Sciatic nerve (tissue), 2 donors: ENCODE data around the gene CPAMD8. TPM values are rescaled to one million over a fixed set of nuclear protein-coding genes. Genes with fewer than 3 reads are reported as not detected.
"Not testable (repeated sequence)": the region's sequence is repeated elsewhere in the genome, so short reads cannot be mapped to it uniquely, and the experiment has no call there.

Source experiments
- ATAC-seq: fragments of 200-7000 bp; cut with Tn5 transposase; one replicate; pipeline ENCODE4 v1.9.1; 2020; ENCODE audit warnings: mild to moderate bottlenecking, moderate library complexity
- DNase-seq: peaks from one replicate; pipeline ENCODE4 v3.0.0-alpha.2; 2020; ENCODE audit warnings: low spot score
- intact Hi-C: fragments of 100-400 bp; cut with DNase I; formaldehyde crosslinking; loops from one replicate; pipeline ENCODE4 v1.14.2; 2022
- total RNA-seq: library from RNA; stranded (reverse); fragmentation: NEBNext Ultra II Directional; extraction: Animal tissue kit (Norgen Biotek cat#: 25700); gene quantifications from one replicate; pipeline ENCODE4 v1.2.1, GENCODE V29; 2021
- donor health status: DM: no; HTN: no; CAD: no.
- donor health status: DM: no; HTN: no; CAD: no.

CPAMD8 gene
- total RNA-seq, 1 donor from 2014 or later, result 9.6 TPM

DNA sequence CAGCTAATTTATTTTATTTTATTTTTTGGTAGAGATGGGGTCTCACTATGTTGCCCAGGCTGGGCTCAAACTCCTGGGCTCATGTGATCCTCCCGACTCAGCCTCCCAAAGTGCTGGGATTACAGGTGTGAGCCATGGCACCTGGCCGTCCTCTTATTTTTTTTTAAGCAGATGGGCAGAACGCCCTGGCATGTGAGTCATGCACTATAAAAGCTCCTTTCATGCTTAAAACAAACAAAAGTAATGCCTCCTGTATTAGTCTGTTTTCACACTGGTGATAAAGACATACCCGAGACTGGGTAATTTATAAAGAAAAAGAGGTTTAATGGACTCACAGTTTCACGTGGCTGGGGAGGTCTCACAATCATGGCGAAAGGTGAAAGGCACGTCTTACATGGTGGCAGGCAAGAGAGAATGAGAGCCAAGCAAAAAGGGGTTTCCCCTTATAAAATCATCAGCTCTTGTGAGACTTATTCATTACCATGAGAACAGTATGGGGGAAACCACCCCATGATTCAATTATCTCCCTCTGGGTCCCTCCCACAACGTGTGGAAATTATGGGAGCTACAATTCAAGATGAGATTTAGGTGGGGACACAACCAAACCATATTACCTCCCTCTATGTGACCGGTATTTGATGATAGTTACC is 12.3 kb downstream of the CPAMD8 start:
- ATAC-seq, intact Hi-C loops, DNase-seq: not testable (repeated sequence)

DNA sequence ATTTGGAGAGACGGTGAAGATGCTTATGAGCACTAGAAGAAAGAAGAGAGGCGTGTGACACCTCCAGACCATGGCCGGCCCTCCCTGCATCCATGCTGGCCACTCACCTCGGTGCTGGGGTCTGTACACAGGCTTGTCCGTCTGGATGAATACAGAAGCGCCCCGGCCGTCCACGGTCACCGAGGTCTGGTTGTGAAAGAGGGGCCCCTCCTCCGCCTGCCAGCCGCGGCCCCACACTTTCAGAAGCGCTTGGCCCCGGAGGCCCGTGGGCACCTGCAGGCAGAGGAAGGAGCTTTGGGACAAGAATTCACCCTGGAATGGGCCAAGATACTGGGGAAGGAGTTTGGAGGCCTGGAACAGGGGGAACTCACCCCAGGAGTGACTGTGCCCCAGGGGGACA is 15.1 kb downstream of the CPAMD8 start:
- DNase-seq, result no peak
- intact Hi-C loops, result no loop called here
- ATAC-seq, result no peak

DNA sequence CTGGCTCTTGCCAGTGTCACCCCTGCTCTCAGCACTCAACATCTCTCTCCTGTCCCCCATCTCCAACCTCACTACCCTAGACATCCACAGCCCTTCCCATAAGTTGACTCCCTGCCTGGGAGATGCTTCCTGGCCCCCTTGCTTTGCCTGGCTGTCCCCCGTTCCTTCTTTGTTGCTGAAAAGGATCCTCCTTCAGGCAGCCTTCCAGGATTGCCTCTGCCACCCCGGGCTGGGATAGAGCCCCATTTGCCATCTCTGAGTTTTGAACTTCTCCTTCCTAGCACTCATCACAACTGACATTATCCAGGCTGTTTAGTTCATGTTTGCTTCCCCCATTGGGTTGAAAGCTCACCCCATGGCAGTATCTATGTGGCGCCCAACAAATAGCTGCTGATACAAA is 20.0 kb downstream of the CPAMD8 start:
- intact Hi-C loops, result no loop called here
- ATAC-seq, result no peak
- DNase-seq, result no peak

DNA sequence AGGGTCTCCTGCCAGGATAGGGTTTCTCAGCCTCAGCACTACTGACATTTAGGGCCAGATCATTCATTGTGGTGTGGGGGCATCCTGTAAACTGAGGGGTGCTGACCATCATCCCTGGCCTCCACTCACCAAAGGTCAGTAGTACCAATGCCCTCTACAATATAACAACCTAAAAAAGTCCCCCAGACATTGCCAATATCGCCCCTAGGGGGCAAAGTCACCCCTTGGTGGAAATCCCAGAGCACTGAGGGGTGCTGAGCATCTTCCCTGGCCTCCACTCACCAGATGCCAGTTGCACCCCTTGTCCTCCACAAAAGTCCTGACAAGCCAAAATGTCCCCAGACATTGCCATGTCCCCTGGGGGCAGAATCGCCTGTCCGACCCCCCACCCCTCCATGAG is 21.6 kb downstream of the CPAMD8 start:
- no peak for DNase-seq
- no peak for ATAC-seq

DNA sequence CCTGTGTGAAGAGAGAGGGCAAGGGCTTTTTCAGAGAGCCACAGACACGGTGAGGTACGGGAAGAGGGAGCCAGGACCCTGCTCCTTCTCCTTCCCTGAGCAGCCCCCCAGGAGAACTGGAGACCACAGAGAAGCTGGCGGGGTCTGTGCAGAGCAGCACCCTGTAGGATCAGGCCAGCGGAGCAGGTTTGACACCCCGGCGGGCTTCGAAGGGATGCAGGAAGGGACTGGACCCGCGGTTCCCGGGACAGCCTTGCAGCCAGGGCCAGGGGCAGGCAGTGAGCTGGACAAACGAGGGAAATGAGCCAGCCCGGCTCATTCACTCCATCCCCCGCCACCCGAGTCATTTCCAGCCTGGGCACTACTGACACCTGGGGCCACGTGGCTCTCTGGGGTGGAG is 22.2 kb downstream of the CPAMD8 start:
- DNase-seq (no peak), ATAC-seq (no peak)
- intact Hi-C loops, result no loop called here

More for the DNA sequence above, 21.6 kb downstream of the CPAMD8 start:
- intact Hi-C loops, result no loop called here

DNA sequence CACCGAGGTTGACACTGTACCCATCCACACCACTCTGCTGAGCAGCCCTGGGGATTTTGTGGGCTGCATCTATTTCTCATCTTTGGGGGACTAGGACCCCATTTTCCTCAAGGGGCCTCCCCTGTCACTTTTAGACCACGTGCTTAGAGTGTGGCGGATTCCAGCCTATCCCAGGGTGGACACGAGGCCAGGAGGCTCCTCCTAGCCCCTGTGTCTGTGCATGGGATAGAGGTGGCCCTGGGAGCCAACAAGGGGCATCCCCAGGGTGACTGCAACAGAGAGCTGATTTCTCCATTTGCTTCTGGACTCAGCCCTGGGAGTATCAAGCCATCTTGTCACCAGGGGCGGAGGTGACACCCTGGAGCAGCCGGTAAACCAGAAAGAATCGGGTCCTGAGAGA is 24.2 kb downstream of the CPAMD8 start:
- DNase-seq (no peak), ATAC-seq (no peak)
- intact Hi-C loops, result no loop called here

DNA sequence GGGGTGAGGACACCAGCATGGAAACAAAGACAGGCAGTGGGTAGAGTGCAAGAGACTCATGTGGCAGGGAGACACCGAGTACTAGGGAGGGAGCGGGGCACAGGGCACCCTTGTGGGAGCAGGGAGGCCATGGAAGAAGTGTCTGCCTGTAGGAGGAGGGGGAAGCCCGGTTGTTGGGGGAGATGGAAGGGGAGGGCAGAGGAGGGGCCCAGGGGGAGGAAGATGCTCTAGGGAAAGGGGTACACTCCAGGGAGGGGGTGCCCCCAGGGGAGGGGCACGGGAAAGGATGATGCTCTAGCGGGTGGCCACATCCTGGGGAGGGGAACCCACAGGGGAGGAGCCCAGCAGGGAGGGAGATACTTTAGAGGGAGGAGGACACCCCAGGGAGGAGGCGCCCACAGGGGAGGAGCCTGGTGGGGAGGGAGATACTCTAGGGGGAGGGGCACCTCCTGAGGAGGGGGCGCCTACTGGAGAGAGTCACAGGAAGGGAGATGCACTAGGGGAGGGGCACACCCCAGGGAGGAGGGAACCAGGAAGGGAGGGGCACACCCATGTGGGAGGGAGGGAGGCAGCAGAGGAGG is 24.9 kb downstream of the CPAMD8 start:
- ATAC-seq (peak; percentile 13), DNase-seq (no peak)
- intact Hi-C loops, result no loop called here

DNA sequence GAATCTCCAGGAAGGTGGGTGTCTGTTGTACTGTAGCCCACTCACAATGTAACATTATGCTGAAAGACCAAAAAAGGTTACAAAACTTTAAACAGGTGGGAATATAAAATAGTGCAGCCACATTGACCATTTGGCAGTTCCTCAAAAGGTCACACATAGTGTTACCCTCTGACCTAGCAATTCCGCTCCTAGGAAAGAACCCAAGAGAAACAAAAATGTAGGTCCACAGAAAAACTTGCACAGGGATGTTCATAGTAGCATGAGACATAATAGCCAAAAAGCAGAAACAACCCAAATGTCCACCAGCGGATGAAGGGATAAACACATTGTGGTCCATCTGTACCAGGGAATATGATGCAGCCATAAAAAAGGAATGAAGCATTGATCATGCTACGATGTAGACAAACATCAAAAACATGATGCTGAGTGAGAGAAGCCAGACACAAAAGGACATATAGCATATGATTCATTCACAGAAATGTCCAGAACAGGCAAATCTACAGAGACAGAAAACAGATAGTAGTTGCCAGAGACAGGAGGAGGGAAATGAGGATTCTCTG is 27.9 kb downstream of the CPAMD8 start:
- no peak for ATAC-seq
- intact Hi-C loops, result no loop called here
- no peak for DNase-seq

DNA sequence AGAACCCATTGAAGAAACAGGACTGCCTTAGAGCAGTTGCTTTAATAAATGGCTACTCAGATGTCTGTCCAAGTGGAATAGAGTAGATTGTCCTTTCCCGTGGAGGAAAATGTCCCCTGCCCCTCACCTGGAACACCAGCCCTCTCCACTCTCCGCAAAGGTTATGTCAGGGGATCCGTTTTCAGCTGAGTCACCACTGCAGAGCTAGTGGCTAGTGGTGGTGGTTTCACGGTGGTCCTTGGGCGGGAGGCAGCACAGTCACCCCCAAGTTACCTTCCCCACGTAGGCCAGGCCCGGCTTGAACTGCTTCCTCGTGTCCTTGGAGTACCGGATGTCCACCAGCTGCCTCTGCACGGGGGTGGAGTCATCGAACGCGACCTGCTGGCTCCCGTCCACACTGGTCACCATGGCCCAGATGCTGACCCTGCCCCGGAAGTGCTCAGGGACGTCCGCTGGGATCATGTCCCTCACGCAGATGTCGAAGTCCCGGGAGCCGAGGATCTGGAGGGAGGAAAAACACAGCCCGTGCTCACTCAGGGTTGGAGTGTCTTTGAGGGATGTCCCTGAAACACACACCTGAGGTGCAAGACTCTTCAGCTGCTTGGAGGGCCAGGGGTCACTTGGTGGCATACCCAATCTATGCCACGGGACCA is 29.6 kb downstream of the CPAMD8 start:
- ATAC-seq, DNase-seq, intact Hi-C loops: not testable (repeated sequence)

DNA sequence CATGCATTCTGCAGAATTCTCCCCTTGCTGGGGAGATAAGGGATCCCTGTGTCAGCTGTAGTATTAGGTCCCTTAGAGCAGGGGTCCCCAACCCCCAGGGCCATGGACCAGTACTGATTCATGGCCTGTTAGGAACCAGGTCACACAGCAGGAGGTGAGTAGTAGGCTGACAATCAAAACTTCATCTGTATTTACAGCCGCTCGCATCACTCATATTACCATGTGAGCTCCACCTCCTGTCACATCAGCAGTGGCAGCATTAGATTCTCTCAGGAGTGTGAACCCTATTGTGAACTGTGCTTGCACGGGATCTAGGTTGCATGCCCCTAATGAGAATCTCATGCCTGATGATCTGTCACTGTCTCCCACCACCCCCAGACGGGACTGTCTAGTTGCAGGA is 37.9 kb downstream of the CPAMD8 start:
- intact Hi-C loops, result no loop called here
- ATAC-seq (no peak), DNase-seq (no peak)

DNA sequence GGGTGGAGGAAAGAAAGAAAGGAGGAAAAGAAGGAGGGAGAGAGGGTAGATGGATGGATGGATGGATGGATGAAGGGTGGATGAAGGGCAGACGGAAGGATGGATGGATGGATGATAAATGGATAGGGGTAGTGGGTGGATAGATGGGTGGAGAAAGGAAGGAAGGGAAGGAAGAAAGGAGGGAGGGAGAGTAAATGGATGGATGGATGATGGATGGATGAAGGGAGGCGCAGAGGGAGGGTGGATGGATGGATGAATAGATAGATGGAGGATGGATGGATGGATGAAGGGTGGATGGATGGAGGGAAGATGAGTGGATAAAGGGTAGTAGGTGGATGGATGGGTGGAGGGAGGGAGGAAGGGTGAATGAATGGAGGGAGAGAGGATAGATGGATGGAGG is 41.2 kb downstream of the CPAMD8 start:
- DNase-seq (no peak), ATAC-seq (no peak)
- intact Hi-C loops, result no loop called here

DNA sequence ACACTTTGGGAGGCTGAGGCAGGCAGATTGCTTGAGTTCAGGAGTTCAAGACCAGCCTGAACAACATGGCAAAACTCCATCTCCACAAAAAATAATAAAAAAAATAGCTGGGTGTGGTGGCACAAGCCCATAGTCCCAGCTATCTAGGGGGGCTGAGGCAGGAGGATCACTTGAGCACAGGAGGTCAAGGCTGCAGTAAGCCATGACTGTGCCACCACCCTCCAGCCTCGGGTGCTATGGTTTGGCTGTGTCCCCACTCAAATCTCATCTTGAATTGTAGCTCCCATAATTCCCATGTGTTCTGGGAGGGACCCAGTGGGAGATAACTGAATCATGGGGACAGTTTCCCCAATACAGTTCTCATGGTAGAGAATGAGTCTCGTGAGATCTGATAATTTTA is 44.0 kb downstream of the CPAMD8 start:
- ATAC-seq, intact Hi-C loops, DNase-seq: not testable (repeated sequence)

DNA sequence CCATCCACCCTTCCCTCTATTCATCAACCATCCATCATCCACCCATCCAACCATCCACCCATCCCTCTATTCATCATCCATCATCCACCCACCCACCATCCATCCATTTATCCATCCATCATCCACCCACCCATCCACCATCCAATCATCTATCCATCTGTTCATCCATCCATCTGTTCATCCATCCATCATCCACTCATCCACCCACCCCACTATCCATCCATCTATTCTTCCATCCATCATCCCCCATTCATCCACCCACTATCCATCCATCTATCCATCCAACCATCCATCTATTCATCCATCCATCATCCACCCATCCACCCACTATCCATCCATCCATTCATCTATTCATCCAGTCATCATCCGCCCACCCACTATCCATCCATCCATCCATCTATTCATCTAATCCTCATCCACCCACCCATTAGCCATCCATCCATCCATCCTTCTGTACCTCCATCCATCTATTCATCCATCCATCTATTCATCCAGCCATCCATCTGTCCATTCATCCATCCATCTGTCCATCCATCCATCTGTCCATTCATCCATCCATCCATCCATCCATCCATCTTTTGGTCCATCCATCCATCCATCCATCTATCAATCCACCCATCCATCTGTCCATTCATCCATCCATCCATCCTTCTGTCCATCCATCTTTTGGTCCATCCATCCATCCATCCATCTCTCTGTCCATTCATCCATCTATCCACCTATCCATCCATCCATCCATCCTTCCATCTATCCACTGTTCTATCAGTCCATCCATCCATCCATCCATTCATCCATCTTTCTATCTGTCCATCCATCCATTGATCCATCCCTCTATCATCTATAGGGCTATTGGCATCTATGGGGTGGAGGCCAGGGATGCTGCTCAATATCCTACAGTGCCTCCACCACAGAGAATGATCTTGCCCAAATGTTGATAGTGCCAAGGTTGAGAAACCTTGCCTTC is 47.5 kb downstream of the CPAMD8 start:
- DNase-seq, result no peak
- ATAC-seq, result no peak
- intact Hi-C loops, result no loop called here

DNA sequence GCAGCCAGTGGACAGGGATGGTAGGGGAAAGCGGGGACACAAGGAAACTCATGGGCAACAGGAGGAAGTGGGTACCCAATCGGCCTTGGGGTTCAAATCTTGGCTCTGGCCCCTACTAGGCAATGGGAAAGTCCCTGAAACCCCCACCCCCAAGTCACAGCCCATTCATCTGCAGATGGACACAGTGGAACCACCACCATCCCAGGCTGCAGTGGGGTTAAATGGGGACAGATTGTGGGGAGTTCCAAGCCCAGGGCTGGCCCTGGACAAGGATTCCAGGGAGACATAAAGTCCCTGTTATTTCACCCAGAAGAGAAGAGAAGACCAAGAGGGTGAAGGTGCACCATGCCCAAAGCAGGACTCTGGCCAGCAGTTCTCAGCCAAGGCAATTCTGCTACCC is 48.5 kb downstream of the CPAMD8 start:
- intact Hi-C loops, result no loop called here
- no peak for DNase-seq
- ATAC-seq, result no peak

DNA sequence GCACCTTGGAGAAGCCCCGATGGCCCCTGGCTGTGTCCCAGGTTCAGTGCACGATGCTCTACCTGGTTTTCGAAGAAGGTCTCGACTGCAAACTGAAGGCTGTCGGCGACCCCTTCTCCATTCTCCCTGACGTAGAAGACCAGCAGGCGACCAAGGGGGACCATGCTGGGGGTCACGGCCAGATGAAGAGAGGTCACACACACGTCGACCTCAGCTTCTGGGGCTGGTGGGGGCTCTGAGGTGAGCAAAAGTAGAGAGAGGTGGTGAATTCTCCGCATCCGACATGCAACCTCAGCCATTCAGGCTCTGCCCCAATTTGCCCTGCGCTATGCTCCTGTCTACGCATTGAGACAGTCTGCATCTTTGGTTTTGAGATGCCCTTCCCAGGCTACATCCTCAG is 49.3 kb downstream of the CPAMD8 start:
- intact Hi-C loops, result no loop called here
- DNase-seq (no peak), ATAC-seq (no peak)

DNA sequence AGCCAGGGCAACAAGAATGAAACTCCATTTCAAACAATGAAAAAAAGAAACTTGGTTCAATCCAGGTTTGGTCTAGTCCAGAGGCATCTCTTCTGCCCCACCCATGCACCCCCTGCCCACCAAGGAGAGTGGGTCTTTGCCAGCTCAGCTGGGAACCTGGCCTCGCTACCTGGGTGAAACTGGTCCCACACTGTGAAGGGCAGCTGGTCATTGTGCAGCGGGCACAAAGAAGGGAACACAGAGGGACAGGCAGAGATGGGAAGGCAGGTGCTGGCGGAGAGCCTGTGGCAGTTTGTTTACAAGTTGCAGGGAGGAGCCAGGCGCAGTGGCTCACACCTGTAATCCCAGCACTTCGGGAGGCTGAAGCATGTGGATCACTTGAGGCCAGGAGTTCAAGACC is 50.2 kb downstream of the CPAMD8 start:
- DNase-seq (no peak), ATAC-seq (no peak)
- intact Hi-C loops, result no loop called here

DNA sequence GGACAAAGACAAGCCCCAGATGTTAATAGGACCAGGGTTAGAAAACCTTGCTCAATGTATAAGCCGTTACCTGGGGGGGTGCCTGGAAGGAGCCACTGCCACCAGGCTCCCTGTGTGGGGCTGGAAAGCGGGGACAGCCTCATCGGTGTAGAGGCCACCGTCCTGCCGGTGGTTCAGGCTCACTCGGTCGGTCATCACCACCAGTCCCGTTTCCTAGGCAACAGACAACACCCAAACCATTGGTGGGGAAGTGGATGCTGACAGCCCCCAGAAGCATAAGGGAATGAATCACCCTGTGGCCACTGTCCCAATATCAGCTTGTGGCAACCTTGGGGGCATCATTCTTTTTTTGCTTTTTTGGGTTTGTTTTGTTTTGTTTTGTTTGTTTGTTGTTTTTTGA is 55.8 kb downstream of the CPAMD8 start:
- DNase-seq, result no peak
- no peak for ATAC-seq
- intact Hi-C loops, result no loop called here

DNA sequence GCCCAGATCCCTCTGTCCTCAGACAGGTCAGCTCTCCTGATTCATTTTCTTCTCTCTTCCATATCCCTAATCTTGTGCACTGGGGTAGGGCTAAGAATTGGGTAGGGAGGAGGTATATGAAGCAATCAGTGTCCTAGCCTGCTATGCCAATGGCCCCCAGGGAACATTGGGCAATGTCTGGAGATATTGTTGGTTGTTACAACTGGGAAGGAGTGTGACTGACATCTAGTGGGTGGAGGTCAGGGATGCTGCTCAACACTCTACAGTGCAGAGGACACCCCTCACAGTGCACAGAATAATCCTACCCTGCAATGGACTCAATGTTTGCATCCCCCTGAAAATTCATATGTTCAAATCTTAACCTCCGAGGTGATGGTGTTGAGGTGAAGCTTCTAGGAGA is 57.5 kb downstream of the CPAMD8 start:
- intact Hi-C loops, result no loop called here
- DNase-seq (no peak), ATAC-seq (peak; percentile 62)
